NCI-H1417 treated with DMSO at 0.1 percent for 48 hours (cell line): ENCODE results near the gene SPTBN1.

Experiments used
- DNase-seq: peaks from one replicate; lab custom pipeline; 2025; lab: John Stamatoyannopoulos, UW

The SPTBN1 gene

GRCh38 chr2:54653572-54654204, 197.6 kb downstream of the SPTBN1 start:
- no peak for DNase-seq

GRCh38 chr2:54655046-54655809, 199.1 kb downstream of the SPTBN1 start:
- no peak for DNase-seq

GRCh38 chr2:54656863-54657262, 200.7 kb downstream of the SPTBN1 start:
- no peak for DNase-seq

- no peak for DNase-seq
These were observed 201.5 kb downstream of the SPTBN1 start for GRCh38 chr2:54657664-54658083.

GRCh38 chr2:54658564-54659071, 202.5 kb downstream of the SPTBN1 start:
- no peak for DNase-seq

- DNase-seq = no peak
These were observed 203.4 kb downstream of the SPTBN1 start for GRCh38 chr2:54659527-54659926.

GRCh38 chr2:54660752-54661151, 204.6 kb downstream of the SPTBN1 start:
- no peak for DNase-seq

GRCh38 chr2:54663424-54664030, 207.4 kb downstream of the SPTBN1 start:
- no peak for DNase-seq

GRCh38 chr2:54664238-54664786, 208.2 kb downstream of the SPTBN1 start:
- DNase-seq = no peak

GRCh38 chr2:54665436-54665856, 209.3 kb downstream of the SPTBN1 start:
- no peak for DNase-seq

- DNase-seq = no peak
These were observed 210.1 kb downstream of the SPTBN1 start for GRCh38 chr2:54666131-54666633.

GRCh38 chr2:54666634-54667265, 210.6 kb downstream of the SPTBN1 start:
- no peak for DNase-seq

GRCh38 chr2:54667266-54667639, 211.1 kb downstream of the SPTBN1 start:
- no peak for DNase-seq

GRCh38 chr2:54667726-54668650, 211.9 kb downstream of the SPTBN1 start:
- no peak for DNase-seq

GRCh38 chr2:54668711-54669110, 212.6 kb downstream of the SPTBN1 start:
- no peak for DNase-seq

GRCh38 chr2:54669677-54670484, 213.8 kb downstream of the SPTBN1 start:
- no peak for DNase-seq

- DNase-seq = no peak
These were observed 214.4 kb downstream of the SPTBN1 start for GRCh38 chr2:54670485-54671009.

GRCh38 chr2:54671010-54671409, 214.9 kb downstream of the SPTBN1 start:
- DNase-seq = no peak

GRCh38 chr2:54671875-54672589, 215.9 kb downstream of the SPTBN1 start:
- DNase-seq = no peak
